ENCODE measurements around the gene HOXA9. TPM values are rescaled to one million over a fixed set of nuclear protein-coding genes. Genes with fewer than 3 reads are reported as not detected.

The HOXA9 gene
- polyA plus RNA-seq, 4 donors = 0.28 to 74.3 TPM; not detected in 2

- FAIRE-seq (no peak), DNase-seq (no peak)
- Histone ChIP-seq H3K27me3 (ENCODE audit: control insufficient read depth in 3 of 3, insufficient read depth in 3 of 3, low read length in 3 of 3) (peaks cover 18 to 93% (median 74%) of the 10 kb centered on the region in 3 donors), H3K4me3 (ENCODE audit: low read depth in 1 of 3, low read length in 3 of 3) (no peak overlapping the region), H3K9me3 (ENCODE audit: control insufficient read depth in 2 of 2, insufficient read depth in 1 of 2, low read depth in 1 of 2, low read length in 1 of 2) (peaks cover 0 to 3% of the 10 kb centered on the region in 2 donors), H3K36me3 (ENCODE audit: control insufficient read depth in 3 of 3, insufficient read depth in 2 of 3, low read depth in 1 of 3, low read length in 3 of 3) (no peaks in the 10 kb centered on the region), H3K4me1 (ENCODE audit: control insufficient read depth in 3 of 3, insufficient read depth in 2 of 3, low read depth in 1 of 3, low read length in 2 of 3) (peaks cover 0 to 13% (median 5%) of the 10 kb centered on the region in 3 donors), H3K27ac (ENCODE audit: low read depth in 1 of 3, low read length in 2 of 3) (no peak overlapping the region)
- 11 to 14% (median 11%) methylated on average over 10 of the region's 10 CpGs for WGBS, 3 donors
Observed at GRCh38 chr7:27203365-27203953, 38.1 kb upstream of the HOXA9 start.

GRCh38 chr7:27202862-27203134 is 37.5 kb upstream of the HOXA9 start:
- peaks cover 18 to 93% (median 71%) of the 10 kb centered on the region in 3 donors for H3K27me3 ChIP-seq (ENCODE audit: control insufficient read depth in 3 of 3, insufficient read depth in 3 of 3, low read length in 3 of 3)
- H3K4me1 ChIP-seq (ENCODE audit: control insufficient read depth in 3 of 3, insufficient read depth in 2 of 3, low read depth in 1 of 3, low read length in 2 of 3) = peaks cover 0 to 13% (median 5%) of the 10 kb centered on the region in 3 donors
- no peak overlapping the region for H3K27ac ChIP-seq (ENCODE audit: low read depth in 1 of 3, low read length in 2 of 3)
- FAIRE-seq (no peak), DNase-seq (no peak)
- H3K9me3 ChIP-seq (ENCODE audit: control insufficient read depth in 2 of 2, insufficient read depth in 1 of 2, low read depth in 1 of 2, low read length in 1 of 2) = peaks cover 0 to 3% of the 10 kb centered on the region in 2 donors
- no peaks in the 10 kb centered on the region for H3K36me3 ChIP-seq (ENCODE audit: control insufficient read depth in 3 of 3, insufficient read depth in 2 of 3, low read depth in 1 of 3, low read length in 3 of 3)
- 7 to 11% (median 8%) methylated on average over 3 of the region's 3 CpGs for WGBS, 3 donors
- no peak overlapping the region for H3K4me3 ChIP-seq (ENCODE audit: low read depth in 1 of 3, low read length in 3 of 3)

DNA sequence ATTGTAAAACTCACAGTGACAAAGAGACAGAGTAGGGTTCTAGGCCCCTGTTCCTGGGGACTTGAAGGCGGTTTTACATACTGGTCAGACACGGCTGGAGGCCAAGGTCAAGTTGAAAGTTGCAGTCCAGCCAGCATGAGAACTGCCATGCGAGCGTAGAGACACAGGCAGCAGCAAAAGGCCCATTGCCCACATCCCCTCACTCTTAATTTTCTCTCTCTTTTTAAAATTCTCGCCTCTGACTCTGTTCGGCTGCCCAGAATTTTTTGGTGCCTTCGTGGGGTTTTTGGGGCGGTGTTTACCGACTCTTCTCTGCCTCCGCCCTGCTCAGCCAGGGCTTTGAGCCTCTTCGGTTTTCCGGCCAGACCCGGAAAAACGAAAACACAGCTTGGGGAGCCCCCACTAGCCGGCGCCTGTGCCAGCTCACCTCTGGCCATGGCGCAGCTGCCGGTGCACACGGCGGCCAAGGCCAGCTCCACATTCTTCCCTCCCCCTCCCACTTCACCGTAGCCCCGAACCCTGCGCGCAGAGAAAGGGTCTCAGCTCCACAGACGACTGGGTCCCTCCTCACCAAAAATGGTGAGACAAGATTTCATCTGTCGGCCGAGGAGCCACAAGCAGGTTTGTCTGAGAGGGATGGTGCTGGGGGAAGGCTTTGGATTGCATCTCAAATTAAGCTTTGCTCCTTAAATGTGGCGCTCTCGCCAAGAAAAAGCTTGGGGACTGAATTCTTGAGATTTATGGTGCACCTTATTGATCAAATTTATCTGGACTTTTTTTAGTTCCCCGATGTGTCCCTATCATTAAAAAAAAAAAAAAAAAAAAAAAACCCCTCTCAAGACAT is 36.9 kb upstream of the HOXA9 start:
- FAIRE-seq = no peak
- Histone ChIP-seq H3K27me3 (ENCODE audit: control insufficient read depth in 3 of 3, insufficient read depth in 3 of 3, low read length in 3 of 3) (peaks cover 18 to 94% (median 71%) of the 10 kb centered on the region in 3 donors), H3K9me3 (ENCODE audit: control insufficient read depth in 2 of 2, insufficient read depth in 1 of 2, low read depth in 1 of 2, low read length in 1 of 2) (peaks cover 0 to 3% of the 10 kb centered on the region in 2 donors), H3K36me3 (ENCODE audit: control insufficient read depth in 3 of 3, insufficient read depth in 2 of 3, low read depth in 1 of 3, low read length in 3 of 3) (no peaks in the 10 kb centered on the region), H3K27ac (ENCODE audit: low read depth in 1 of 3, low read length in 2 of 3) (peak overlapping the region in 1 of 3 donors; percentile 3), H3K4me3 (ENCODE audit: low read depth in 1 of 3, low read length in 3 of 3) (no peak overlapping the region), H3K4me1 (ENCODE audit: control insufficient read depth in 3 of 3, insufficient read depth in 2 of 3, low read depth in 1 of 3, low read length in 2 of 3) (peaks cover 0 to 13% (median 5%) of the 10 kb centered on the region in 3 donors)
- DNase-seq = no peak
- WGBS, 3 donors = 14 to 20% (median 17%) methylated on average over 30 of the region's 30 CpGs

GRCh38 chr7:27201580-27202017 is 36.3 kb upstream of the HOXA9 start:
- H3K4me3 ChIP-seq (ENCODE audit: low read depth in 1 of 3, low read length in 3 of 3) = peak overlapping the region in 2 of 3 donors; percentile 1 to 31
- no peaks in the 10 kb centered on the region for H3K36me3 ChIP-seq (ENCODE audit: control insufficient read depth in 3 of 3, insufficient read depth in 2 of 3, low read depth in 1 of 3, low read length in 3 of 3)
- FAIRE-seq (no peak), DNase-seq (peak in 1 of 2 donors; percentile 42)
- H3K9me3 ChIP-seq (ENCODE audit: control insufficient read depth in 2 of 2, insufficient read depth in 1 of 2, low read depth in 1 of 2, low read length in 1 of 2) = peaks cover 0 to 3% of the 10 kb centered on the region in 2 donors
- peaks cover 0 to 13% (median 5%) of the 10 kb centered on the region in 3 donors for H3K4me1 ChIP-seq (ENCODE audit: control insufficient read depth in 3 of 3, insufficient read depth in 2 of 3, low read depth in 1 of 3, low read length in 2 of 3)
- H3K27me3 ChIP-seq (ENCODE audit: control insufficient read depth in 3 of 3, insufficient read depth in 3 of 3, low read length in 3 of 3) = peaks cover 18 to 91% (median 71%) of the 10 kb centered on the region in 3 donors
- H3K27ac ChIP-seq (ENCODE audit: low read depth in 1 of 3, low read length in 2 of 3) = no peak overlapping the region
- WGBS, 3 donors = 5 to 11% (median 7%) methylated on average over 4 of the region's 4 CpGs

- Histone ChIP-seq H3K4me1 (ENCODE audit: control insufficient read depth in 3 of 3, insufficient read depth in 2 of 3, low read depth in 1 of 3, low read length in 2 of 3) (peaks cover 0 to 13% (median 5%) of the 10 kb centered on the region in 3 donors), H3K36me3 (ENCODE audit: control insufficient read depth in 3 of 3, insufficient read depth in 2 of 3, low read depth in 1 of 3, low read length in 3 of 3) (no peaks in the 10 kb centered on the region), H3K9me3 (ENCODE audit: control insufficient read depth in 2 of 2, insufficient read depth in 1 of 2, low read depth in 1 of 2, low read length in 1 of 2) (peaks cover 0 to 2% of the 10 kb centered on the region in 2 donors), H3K27me3 (ENCODE audit: control insufficient read depth in 3 of 3, insufficient read depth in 3 of 3, low read length in 3 of 3) (peaks cover 18 to 86% (median 70%) of the 10 kb centered on the region in 3 donors), H3K4me3 (ENCODE audit: low read depth in 1 of 3, low read length in 3 of 3) (peak overlapping the region; percentile 31 to 54 (median 44)), H3K27ac (ENCODE audit: low read depth in 1 of 3, low read length in 2 of 3) (peak overlapping the region in 1 of 3 donors; percentile 25)
- no peak for FAIRE-seq
- 5 to 11% (median 7%) methylated on average over 14 of the region's 14 CpGs for WGBS, 3 donors
- DNase-seq = no peak
Observed at GRCh38 chr7:27200761-27201579, 35.6 kb upstream of the HOXA9 start.

- FAIRE-seq (no peak), DNase-seq (peak in 1 of 2 donors; percentile 71)
- Histone ChIP-seq H3K36me3 (ENCODE audit: control insufficient read depth in 3 of 3, insufficient read depth in 2 of 3, low read depth in 1 of 3, low read length in 3 of 3) (no peaks in the 10 kb centered on the region), H3K27me3 (ENCODE audit: control insufficient read depth in 3 of 3, insufficient read depth in 3 of 3, low read length in 3 of 3) (peaks cover 21 to 85% (median 61%) of the 10 kb centered on the region in 3 donors), H3K4me3 (ENCODE audit: low read depth in 1 of 3, low read length in 3 of 3) (peak within 1 kb of the TSS; percentile 31 to 69 (median 44)), H3K4me1 (ENCODE audit: control insufficient read depth in 3 of 3, insufficient read depth in 2 of 3, low read depth in 1 of 3, low read length in 2 of 3) (peaks cover 0 to 10% (median 5%) of the 10 kb centered on the region in 3 donors), H3K9me3 (ENCODE audit: control insufficient read depth in 2 of 2, insufficient read depth in 1 of 2, low read depth in 1 of 2, low read length in 1 of 2) (no peaks in the 10 kb centered on the region), H3K27ac (ENCODE audit: low read depth in 1 of 3, low read length in 2 of 3) (peak within 1 kb of the TSS in 1 of 3 donors; percentile 25)
- WGBS, 3 donors = 1 to 3% (median 1%) methylated on average over 67 to 99 of the region's 99 CpGs
Observed at GRCh38 chr7:27199849-27200760, 34.8 kb upstream of the HOXA9 start, which contains the start of gene HOXA13. TSS of gene HOXA13 (minus strand) at chr7:27200091. CDS start at chr7:27200077, 14 bp downstream.

DNA sequence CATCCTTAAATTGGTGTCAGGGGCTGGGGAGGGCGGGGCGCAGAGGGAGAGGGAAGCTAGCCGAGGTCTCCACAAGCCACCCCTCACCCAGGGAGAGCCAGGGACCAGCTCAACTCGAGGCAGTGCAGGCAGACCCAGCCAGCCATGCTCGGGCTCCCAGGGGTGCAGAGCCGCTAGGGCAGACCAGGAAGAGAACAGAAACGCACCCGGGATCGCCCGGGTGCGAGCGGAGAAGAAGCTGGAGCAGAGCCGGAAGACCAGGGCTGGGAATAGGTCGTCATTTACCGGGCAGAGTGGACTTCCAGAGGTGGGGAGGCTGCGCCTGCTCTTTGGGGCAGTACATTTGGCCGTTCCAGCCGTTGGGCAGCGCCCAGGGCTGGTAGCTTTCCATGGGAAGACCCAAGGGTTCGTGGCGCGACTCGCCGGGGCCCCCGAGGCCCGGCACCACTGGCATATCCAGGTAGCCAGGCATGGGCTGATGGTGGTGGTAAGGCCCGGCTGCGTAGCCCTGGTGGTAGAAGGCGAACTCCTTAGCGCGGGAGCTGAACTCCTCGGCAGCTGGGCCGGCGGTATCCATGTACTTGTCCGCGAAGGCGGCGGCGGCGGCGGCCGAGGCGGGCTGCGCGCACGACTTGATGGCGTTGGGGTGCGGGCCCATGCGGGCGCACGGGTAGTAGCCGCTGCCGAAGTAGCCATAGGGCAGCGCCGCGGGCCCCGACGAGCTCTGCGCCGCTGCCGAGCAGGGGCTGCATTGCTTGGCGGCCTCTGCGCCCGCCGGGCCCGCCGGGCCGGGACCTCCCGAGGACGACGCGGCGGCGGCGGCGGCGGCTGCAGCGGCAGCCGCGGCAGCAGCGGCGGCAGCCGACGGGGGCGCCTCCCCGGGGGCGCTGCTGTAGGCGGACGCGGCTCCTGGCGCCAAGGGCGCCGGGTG is 33.8 kb upstream of the HOXA9 start:
- FAIRE-seq = no peak
- WGBS, 3 donors = 2 to 4% (median 3%) methylated on average over 62 to 93 of the region's 93 CpGs
- Histone ChIP-seq H3K4me1 (ENCODE audit: control insufficient read depth in 3 of 3, insufficient read depth in 2 of 3, low read depth in 1 of 3, low read length in 2 of 3) (peaks cover 0 to 10% (median 3%) of the 10 kb centered on the region in 3 donors), H3K27ac (ENCODE audit: low read depth in 1 of 3, low read length in 2 of 3) (no peak overlapping the region), H3K4me3 (ENCODE audit: low read depth in 1 of 3, low read length in 3 of 3) (peak overlapping the region; percentile 31 to 69 (median 44)), H3K9me3 (ENCODE audit: control insufficient read depth in 2 of 2, insufficient read depth in 1 of 2, low read depth in 1 of 2, low read length in 1 of 2) (no peaks in the 10 kb centered on the region), H3K27me3 (ENCODE audit: control insufficient read depth in 3 of 3, insufficient read depth in 3 of 3, low read length in 3 of 3) (peaks cover 19 to 85% (median 55%) of the 10 kb centered on the region in 3 donors), H3K36me3 (ENCODE audit: control insufficient read depth in 3 of 3, insufficient read depth in 2 of 3, low read depth in 1 of 3, low read length in 3 of 3) (no peaks in the 10 kb centered on the region)
- DNase-seq = peak in 1 of 2 donors; percentile 54

Data from small intestine (tissue), 7 donors.